Activated CD4-positive, alpha-beta memory T cell treated with anti-CD3 and anti-CD28 coated beads, Interleukin-2, amount 10 ng/mL, durations not matched to agents 7 days and 5 days (primary cell): ENCODE data around the gene ACAP1. TPM values are rescaled to one million over a fixed set of nuclear protein-coding genes. Genes with fewer than 3 reads are reported as not detected.
A peak's percentile ranks its signal among the peaks of the same experiment; 100 is the strongest.

ENCODE experiments used
- CTCF ChIA-PET: fragments of 350-600 bp; sonication (Branson Sonifier 250); formaldehyde crosslinking; loops from one replicate; lab custom pipeline; 2021; ENCODE audit warnings: antibody characterized with exemption, inconsistent platforms; lab: Charles Lee
- POLR2A ChIA-PET: fragments of 350-600 bp; sonication (Branson Sonifier 250); formaldehyde crosslinking; loops from one replicate; lab custom pipeline; 2021; ENCODE audit warnings: antibody characterized with exemption; lab: Charles Lee
- DNase-seq: peaks from one replicate; pipeline ENCODE4 v3.0.0-alpha.2; 2020
- H3K27ac Mint-ChIP-seq: one replicate; pipeline ENCODE4 v1.8.0; 2021; ENCODE audit warnings: mild to moderate bottlenecking, mixed read lengths
- H3K27me3 Mint-ChIP-seq: one replicate; pipeline ENCODE4 v1.8.0; 2021; ENCODE audit warnings: mixed read lengths
- H3K36me3 Mint-ChIP-seq: one replicate; pipeline ENCODE4 v1.8.0; 2021; ENCODE audit warnings: low read depth, mixed read lengths
- H3K4me1 Mint-ChIP-seq: one replicate; pipeline ENCODE4 v1.8.0; 2021; ENCODE audit warnings: mixed read lengths
- H3K4me3 Mint-ChIP-seq: one replicate; pipeline ENCODE4 v1.8.0; 2021; ENCODE audit warnings: mild to moderate bottlenecking, mixed read lengths
- H3K9me3 Mint-ChIP-seq: one replicate; pipeline ENCODE4 v1.8.0; 2021; ENCODE audit warnings: mixed read lengths
- total RNA-seq, 2 experiments: library from RNA; stranded (reverse); gene quantifications; one replicate each; pipeline ENCODE4 v1.2.3, GENCODE V29; 2021

ACAP1 gene
- total RNA-seq, 2 experiments from 2014 or later, result 682 to 709 TPM

DNA sequence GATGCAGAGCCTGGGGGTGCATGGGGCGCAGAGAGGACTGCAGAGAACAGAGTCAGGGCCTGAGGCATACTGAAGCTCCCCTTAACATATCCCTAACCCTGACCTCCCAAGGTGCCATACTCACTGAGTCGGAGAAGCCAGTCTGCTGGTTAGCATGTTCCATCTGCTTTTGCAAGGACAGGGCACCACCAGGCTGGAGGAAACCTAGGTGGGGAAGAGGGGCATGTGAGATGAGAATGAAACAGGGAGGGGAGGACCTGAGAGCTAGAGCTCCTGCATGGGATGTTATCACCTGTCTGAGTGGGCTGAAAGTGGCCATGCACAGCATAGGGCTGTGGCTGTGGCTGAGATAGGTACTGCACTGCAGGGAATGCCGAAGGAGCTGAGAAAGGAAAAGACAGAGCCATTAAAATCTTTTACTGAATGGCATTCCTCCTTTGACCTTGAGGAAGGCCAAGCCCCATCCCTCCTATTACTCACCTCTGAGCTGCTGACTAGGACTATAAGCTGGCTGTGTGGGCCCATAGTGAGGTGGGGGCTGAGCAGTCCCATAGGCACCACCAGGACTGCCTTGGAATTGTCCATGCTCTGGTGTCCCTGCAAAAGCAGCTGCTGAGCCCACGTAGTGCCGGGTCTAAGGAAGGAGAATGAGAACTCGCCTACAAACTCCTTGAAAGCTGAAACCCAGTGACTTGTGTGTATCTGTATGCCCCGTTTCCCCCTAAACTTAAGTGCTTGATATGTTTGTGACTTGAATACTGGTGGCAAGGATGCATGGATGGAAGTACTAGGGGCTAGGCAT lies 23.0 kb upstream of the ACAP1 start:
- CTCF ChIA-PET, result interaction anchor here (0.7 to 6.0 kb wide), 8 partner anchors 8 to 267 kb away, joined by 3 to 39 read pairs (median 4); partner anchors contain the start of genes ACAP1 and NEURL4
- no peaks in the 10 kb centered on the region for H3K9me3 Mint-ChIP-seq
- H3K4me1 Mint-ChIP-seq, result peaks cover 70% of the 10 kb centered on the region
- peaks cover 68% of the 10 kb centered on the region for H3K36me3 Mint-ChIP-seq
- peak overlapping the region; percentile 79 for H3K27ac Mint-ChIP-seq
- peak overlapping the region; percentile 80 for H3K4me3 Mint-ChIP-seq
- no peaks in the 10 kb centered on the region for H3K27me3 Mint-ChIP-seq
- POLR2A ChIA-PET, result interaction anchor here (1.0 to 11.2 kb wide), 10 partner anchors 13 to 374 kb away, joined by 3 to 109 read pairs (median 8); partner anchors contain the start of genes ACAP1, GABARAP, KCTD11 and NEURL4
- DNase-seq, result no peak

DNA sequence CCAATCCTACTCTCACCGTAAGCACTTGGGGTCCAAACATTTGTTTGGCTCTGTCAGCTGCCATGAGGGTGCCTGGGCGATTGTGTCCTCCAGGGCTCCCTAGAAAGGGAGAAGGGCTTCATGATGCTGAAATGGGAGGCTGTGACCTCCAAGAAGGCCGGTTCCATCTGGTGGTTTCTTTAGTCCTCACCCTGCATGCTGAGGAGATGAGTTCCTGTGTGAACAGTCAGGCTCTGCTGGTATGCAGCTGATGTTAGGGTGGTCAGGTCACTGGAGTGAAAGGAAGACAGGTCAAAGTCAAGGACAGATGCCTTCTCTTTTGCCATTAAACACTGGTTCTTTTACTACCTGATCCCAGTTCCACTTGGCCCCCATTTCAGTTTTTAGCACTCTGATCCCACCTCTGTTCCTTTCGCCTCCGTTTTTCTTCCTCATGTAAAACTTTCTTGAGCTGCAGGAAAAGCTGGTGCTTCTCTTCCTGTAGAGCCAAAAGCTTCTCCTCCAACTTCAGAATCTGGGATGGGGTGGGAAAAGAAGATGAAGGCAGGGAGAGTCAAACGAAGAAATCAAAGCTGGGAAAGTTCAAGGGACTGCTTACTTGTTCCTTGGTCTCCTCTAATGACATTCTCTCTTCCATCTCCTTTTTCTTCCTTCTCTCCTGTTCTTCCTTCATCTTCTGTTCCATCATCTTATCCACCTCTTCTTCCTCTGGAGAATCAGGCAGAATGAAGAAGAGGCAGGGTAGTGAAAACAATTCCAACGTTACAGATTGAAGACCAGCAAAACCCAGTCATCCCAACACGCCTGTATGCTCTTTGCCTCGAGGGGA lies 22.2 kb upstream of the ACAP1 start:
- no peak for DNase-seq

DNA sequence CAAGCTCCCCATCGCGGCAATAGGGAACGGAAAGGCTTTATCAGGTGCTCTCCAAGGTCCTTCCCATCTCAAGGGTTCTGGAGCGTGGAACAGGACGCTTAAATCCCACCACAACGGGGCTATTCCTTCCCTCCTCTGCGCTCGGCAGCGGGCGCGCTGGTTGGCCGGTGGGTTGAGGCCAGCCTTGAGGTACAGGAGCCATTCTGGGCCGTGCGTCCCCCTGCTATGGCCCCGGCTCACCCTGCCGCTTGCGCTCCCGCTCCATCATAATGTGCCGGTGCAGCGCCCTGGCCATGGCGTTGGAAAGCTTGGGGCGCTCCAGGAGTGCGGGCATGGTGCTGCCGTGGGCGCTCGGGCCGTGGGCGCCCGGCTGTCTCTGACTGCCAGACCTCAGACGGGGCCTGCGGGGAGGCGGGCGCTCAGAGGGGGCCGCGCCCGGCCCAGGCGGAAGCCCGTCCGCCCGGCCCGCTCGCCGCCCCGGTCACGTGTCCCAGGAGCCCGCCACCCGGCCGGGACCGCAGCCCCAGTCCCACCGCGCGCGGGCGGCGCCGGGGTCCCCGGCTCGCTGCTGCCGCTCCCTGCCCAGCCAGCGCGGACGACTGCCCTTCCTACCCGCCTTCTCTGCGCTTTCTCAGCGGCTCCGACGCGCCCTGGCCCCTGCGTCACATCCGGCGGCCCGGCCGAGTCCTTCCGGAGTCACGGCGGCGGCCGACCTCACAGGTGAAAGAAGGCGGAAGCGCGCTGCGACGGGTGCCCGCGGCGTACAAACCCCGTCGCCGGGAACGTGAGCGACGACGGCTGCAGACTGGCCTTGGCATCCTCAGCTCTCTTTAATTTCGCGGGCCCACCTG lies 21.4 kb upstream of the ACAP1 start, which contains the start of gene GPS2:
TSS of gene GPS2 (minus strand) at position 642 of the 851 bp plus-strand sequence. CDS start at position 334, 308 bp downstream.
- DNase-seq, result peak; percentile 95
- ChIA-PET POLR2A (interaction anchor here (0.6 to 11.2 kb wide), 16 partner anchors 9 to 372 kb away, joined by 3 to 109 read pairs (median 4); partner anchors contain the start of genes ACAP1, CTDNEP1, ELP5 and KCTD11), CTCF (interaction anchor here (0.7 to 6.0 kb wide), 6 partner anchors 10 to 40 kb away, joined by 3 to 39 read pairs (median 4); partner anchors contain the start of genes ACAP1, NEURL4 and TMEM95)
- no peaks in the 10 kb centered on the region for H3K27me3 Mint-ChIP-seq
- H3K27ac Mint-ChIP-seq, result peak within 1 kb of the TSS; percentile 91
- peaks cover 58% of the 10 kb centered on the region for H3K4me1 Mint-ChIP-seq
- H3K4me3 Mint-ChIP-seq, result peak within 1 kb of the TSS; percentile 93
- H3K9me3 Mint-ChIP-seq, result no peaks in the 10 kb centered on the region
- H3K36me3 Mint-ChIP-seq, result peaks cover 56% of the 10 kb centered on the region

More for the DNA sequence above, 22.2 kb upstream of the ACAP1 start:
- H3K9me3 Mint-ChIP-seq, result no peaks in the 10 kb centered on the region
- H3K36me3 Mint-ChIP-seq, result peaks cover 65% of the 10 kb centered on the region
- peak overlapping the region; percentile 80 for H3K4me3 Mint-ChIP-seq
- peak overlapping the region; percentile 79 for H3K27ac Mint-ChIP-seq
- no peaks in the 10 kb centered on the region for H3K27me3 Mint-ChIP-seq
- peaks cover 66% of the 10 kb centered on the region for H3K4me1 Mint-ChIP-seq
- CTCF ChIA-PET, result interaction anchor here (0.7 to 6.0 kb wide), 8 partner anchors 8 to 268 kb away, joined by 3 to 39 read pairs (median 4); partner anchors contain the start of genes ACAP1, NEURL4 and TMEM95
- POLR2A ChIA-PET, result interaction anchor here (0.6 to 11.2 kb wide), 16 partner anchors 8 to 373 kb away, joined by 3 to 109 read pairs (median 4); partner anchors contain the start of genes ACAP1, GABARAP, KCTD11 and NEURL4

DNA sequence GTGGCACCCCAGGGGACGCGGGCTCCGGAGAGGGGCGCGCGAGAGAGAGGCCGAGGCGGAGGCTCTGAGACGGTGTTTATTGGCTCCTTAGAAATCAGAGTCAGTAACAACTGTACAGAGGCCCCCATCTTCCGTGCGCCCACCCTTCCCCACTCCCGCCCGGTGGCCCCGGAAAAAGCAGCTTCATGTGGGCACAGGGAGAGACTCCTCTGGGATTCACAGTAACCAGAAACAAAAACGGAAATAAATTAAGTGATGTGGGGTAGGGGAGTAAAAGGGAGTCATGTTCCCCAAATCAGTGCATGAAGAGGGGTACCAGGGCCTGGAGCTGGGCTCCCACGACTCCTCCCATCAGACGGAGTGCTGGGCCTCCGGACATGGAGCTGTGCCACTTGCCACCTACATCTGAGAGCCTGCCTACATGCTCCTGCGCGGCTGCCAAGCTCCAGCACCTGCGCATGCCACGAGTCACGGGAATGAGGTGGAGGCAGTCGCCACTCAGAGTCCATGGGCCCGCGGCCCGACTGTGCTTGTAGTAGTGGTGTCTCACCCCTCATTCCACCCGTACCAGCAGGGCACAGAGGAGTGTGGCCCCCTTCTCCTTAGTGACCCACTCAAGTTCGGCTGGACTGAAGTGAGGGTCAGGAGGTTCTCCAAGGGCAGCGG lies 20.6 kb upstream of the ACAP1 start:
- Mint-ChIP-seq H3K27ac (peak overlapping the region; percentile 91), H3K27me3 (no peaks in the 10 kb centered on the region), H3K36me3 (peaks cover 49% of the 10 kb centered on the region), H3K4me1 (peaks cover 50% of the 10 kb centered on the region), H3K9me3 (no peaks in the 10 kb centered on the region), H3K4me3 (peak overlapping the region; percentile 93)
- ChIA-PET CTCF (interaction anchor here (1.2 to 6.0 kb wide), 5 partner anchors 9 to 36 kb away, joined by 3 to 39 read pairs (median 4); partner anchors contain the start of genes ACAP1 and NEURL4), POLR2A (interaction anchor here (0.7 to 11.2 kb wide), 10 partner anchors 8 to 268 kb away, joined by 3 to 109 read pairs (median 4); partner anchors contain the start of genes ACAP1, CTDNEP1, ELP5 and KCTD11)
- no peak for DNase-seq

DNA sequence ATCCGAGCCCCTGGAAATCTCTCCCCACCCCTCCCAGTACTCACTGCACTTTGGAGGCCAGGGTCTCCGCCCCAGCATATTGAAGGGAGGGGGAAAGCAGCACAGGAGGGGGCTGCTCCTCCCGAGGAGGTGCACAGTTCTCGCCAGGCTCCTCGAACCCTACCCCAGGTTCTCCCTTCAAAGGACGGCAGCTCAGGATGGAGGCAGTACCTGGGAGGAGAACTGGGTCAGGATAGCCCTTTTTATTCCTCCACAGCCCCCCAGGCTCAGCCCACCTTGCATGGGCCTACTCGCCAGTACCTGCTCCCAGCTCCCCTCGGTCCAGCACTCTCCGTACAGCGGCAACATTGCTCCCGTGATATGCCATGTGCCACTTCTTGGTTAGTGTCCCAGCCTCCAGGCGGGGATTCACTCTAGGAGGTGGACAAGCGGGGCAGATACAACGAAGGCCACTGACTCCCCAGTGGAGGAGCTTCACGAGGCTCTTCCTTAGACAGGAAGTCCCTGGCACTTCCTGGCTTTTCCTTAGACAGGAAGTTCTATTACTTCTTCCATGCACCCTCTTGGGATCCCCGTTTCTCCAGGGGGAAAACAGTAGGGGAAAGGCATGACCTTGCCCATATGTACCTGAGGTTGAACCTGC lies 19.0 kb upstream of the ACAP1 start:
- Mint-ChIP-seq H3K4me3 (peak overlapping the region; percentile 35), H3K4me1 (peaks cover 37% of the 10 kb centered on the region), H3K9me3 (no peaks in the 10 kb centered on the region), H3K27ac (no peak overlapping the region), H3K36me3 (peaks cover 51% of the 10 kb centered on the region), H3K27me3 (no peaks in the 10 kb centered on the region)
- ChIA-PET POLR2A (interaction anchor here (1.5 to 11.2 kb wide), 4 partner anchors 9 to 370 kb away, joined by 4 to 109 read pairs (median 8); partner anchors contain the start of genes ACAP1, NEURL4 and TP53), CTCF (interaction anchor here (6.0 kb wide), 1 partner anchor 11 kb away, joined by 39 read pairs; the partner anchor contains the start of gene NEURL4)
- no peak for DNase-seq

DNA sequence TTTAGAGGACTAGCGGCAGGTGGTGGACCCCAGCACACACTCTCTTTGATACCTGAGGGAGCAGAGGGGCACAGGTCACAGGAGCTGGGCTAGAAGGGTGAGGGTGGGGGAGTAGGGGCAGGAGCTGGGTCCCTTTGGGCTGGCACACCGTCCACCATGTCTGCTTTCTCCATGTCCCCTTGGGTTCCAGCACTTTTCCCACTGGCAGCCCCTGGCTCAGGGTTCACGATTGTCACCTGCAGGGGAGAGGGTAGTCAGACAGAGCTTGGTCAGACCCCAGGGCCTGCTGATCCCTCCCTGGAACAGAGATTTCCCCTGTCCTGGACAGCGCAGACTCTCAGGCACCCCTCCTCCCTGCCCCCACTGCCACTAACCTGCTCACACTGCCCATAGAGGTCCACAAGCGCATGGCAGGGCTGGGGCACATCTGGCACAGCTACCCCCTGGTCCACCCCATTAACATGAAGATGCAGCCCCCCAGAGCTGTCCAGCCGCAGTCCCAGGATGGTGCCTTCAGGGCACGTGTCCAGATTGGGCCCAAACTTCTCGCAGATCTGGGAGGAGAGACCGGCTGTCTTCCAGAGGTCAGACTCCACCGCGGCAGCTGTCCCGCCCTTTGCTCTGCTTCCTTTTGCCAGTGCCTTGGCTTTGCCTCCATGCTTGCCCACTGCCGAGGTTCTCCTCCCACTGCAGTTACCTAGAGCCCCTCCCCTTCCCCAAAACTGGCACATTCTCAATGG lies 18.0 kb upstream of the ACAP1 start:
- Mint-ChIP-seq H3K9me3 (no peaks in the 10 kb centered on the region), H3K4me3 (no peak overlapping the region), H3K27ac (no peak overlapping the region), H3K4me1 (peaks cover 26% of the 10 kb centered on the region), H3K36me3 (peaks cover 41% of the 10 kb centered on the region), H3K27me3 (no peaks in the 10 kb centered on the region)
- no peak for DNase-seq
- CTCF ChIA-PET, result interaction anchor here (6.0 kb wide), 1 partner anchor 10 kb away, joined by 39 read pairs; the partner anchor contains the start of gene NEURL4
- POLR2A ChIA-PET, result interaction anchor here (1.5 to 11.2 kb wide), 4 partner anchors 10 to 369 kb away, joined by 4 to 109 read pairs (median 8); partner anchors contain the start of genes ACAP1, NEURL4 and TP53

DNA sequence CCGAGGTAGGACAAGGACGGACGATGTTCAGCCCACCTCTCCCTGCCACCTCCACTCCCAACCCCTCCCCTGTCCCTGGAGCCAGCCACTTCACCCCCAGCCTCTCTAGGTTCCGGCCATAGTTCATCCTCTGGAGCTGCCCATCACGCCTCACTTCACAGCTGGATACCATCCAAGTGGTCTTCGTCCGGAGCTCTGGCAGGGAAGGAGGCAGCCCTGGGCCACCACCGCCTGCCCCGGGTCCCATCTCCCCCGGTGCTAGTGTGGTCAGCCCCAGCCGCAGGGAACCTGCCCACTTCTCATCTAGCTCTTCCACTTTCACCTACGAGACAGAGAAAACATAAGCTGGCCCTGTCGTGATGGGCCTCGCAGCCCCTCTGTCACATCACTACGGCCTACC lies 14.9 kb upstream of the ACAP1 start:
- no peaks in the 10 kb centered on the region for H3K27me3 Mint-ChIP-seq
- H3K9me3 Mint-ChIP-seq, result no peaks in the 10 kb centered on the region
- no peak overlapping the region for H3K27ac Mint-ChIP-seq
- ChIA-PET CTCF (interaction anchor here (0.6 to 1.4 kb wide), 3 partner anchors 8 to 115 kb away, joined by 3 to 4 read pairs (median 3); no protein-coding TSS in a partner anchor), POLR2A (interaction anchor here (3.3 to 4.0 kb wide), 2 partner anchors 14 to 28 kb away, joined by 16 to 18 read pairs; partner anchors contain the start of gene ACAP1)
- H3K4me1 Mint-ChIP-seq, result peaks cover 8% of the 10 kb centered on the region
- H3K4me3 Mint-ChIP-seq, result no peak overlapping the region
- peaks cover 28% of the 10 kb centered on the region for H3K36me3 Mint-ChIP-seq
- DNase-seq, result no peak

DNA sequence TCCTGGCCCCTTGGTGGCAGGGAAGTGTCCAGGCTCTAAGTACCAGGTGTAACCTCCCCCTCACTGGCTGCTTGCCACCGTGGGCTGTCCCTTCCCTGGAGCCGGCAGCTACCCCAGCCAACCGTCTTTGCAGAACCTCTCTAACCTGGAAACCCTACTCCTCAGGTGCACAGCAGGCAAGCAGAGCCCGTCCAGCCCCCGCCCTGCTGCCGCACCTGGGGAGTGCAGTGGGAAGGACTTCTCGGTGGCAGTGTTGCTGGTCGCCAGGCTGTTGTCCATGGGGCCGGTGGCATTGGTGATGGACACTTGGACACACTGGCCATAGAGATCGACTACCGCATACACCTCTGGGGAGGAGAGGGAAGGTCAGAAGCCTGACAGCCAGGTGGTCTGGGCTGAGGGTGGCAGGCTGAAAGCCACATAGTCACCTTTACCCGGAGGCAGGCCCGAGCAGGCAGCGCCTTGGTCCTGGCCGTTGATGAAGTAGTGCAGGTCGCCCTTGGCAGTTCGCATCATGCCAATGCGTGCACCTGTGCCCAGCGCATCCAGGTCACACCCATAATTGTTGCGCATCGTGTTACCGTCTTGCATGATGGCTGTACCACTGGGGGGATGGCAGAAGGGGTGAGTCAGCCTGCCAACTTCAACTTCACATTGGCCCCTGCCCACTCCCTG lies 13.7 kb upstream of the ACAP1 start:
- Mint-ChIP-seq H3K36me3 (peaks cover 26% of the 10 kb centered on the region), H3K4me1 (peaks cover 10% of the 10 kb centered on the region), H3K9me3 (no peaks in the 10 kb centered on the region), H3K27me3 (no peaks in the 10 kb centered on the region), H3K4me3 (no peak overlapping the region), H3K27ac (no peak overlapping the region)
- ChIA-PET CTCF (interaction anchor here (0.8 to 1.4 kb wide), 3 partner anchors 9 to 22 kb away, joined by 3 to 5 read pairs (median 3); partner anchors contain the start of gene ACAP1), POLR2A (interaction anchor here (1.5 to 4.0 kb wide), 3 partner anchors 7 to 27 kb away, joined by 5 to 18 read pairs (median 16); partner anchors contain the start of genes ACAP1 and GPS2)
- no peak for DNase-seq

DNA sequence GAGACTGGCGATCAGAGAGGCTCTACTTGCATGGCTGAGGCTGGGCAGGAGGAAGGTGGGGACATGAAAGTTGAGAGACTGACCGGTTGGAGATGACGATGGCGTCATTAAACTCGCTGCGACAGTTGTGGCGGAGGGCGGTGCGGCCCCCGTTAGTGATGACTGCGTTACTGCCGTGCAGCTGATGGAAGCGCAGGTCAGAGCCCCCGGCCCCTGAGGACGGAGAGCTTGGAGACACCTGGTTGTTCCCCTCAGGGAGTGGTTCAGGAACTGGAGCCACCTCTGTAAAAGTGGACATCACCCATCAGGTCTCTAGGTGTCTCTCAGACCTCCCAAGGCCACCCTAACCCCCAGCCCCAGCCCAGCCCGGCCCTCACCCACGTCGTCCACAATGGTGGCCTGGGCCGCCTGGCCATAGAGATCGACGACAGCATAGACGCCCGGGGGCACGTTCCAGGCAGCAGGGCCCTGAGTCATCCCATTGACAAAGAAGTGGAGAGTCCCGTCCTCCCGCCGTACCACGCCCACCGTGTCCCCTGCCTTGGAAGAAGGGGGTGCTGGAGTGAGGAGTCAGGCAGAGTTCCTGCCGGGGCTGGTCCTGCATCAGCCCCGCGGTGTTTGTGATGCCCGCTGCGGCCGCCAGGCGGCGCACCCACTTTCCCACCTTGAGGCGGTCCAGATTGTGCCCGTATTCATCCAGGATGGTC lies 12.4 kb upstream of the ACAP1 start:
- peaks cover 20% of the 10 kb centered on the region for H3K36me3 Mint-ChIP-seq
- H3K9me3 Mint-ChIP-seq, result no peaks in the 10 kb centered on the region
- DNase-seq, result peak; percentile 71
- H3K4me1 Mint-ChIP-seq, result peaks cover 22% of the 10 kb centered on the region
- no peak overlapping the region for H3K4me3 Mint-ChIP-seq
- ChIA-PET CTCF (interaction anchor here (1.3 to 5.0 kb wide), 5 partner anchors 8 to 31 kb away, joined by 4 to 48 read pairs (median 6); partner anchors contain the start of genes ACAP1, GPS2 and TMEM95), POLR2A (interaction anchor here (0.9 to 4.7 kb wide), 6 partner anchors 8 to 362 kb away, joined by 3 to 32 read pairs (median 4); partner anchors contain the start of genes ACAP1 and GPS2)
- H3K27me3 Mint-ChIP-seq, result no peaks in the 10 kb centered on the region
- H3K27ac Mint-ChIP-seq, result no peak overlapping the region
